GM19193 (cell line): Measurements from ENCODE around the gene CDO1.

ENCODE experiments used
- POLR2A ChIP-seq: IDR thresholded peaks from 4 replicates; pipeline ENCODE4 v1.6.1; 2011; ENCODE audit not compliant: insufficient read depth, insufficient read length; ENCODE audit errors: extremely low read depth

Gene CDO1

DNA sequence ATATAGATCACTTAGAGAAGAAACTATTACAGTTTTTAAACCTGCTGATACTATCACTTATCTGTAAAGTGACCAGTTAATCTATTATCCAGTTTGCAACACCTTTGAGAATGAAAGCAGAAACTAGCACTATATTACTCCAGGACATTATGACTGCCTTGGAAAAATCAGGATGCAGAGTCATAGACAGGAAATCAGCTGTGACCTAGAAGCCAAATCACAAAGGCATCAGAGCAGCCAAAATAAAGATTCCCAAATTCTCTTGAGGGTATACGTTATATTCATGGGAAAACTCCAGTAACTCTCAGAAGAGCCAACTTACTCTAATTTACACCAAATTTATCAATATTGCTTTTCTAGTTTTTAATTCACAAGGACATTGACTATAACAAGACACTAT lies 49.9 kb downstream of the CDO1 start:
- no peak for TF ChIP-seq POLR2A

DNA sequence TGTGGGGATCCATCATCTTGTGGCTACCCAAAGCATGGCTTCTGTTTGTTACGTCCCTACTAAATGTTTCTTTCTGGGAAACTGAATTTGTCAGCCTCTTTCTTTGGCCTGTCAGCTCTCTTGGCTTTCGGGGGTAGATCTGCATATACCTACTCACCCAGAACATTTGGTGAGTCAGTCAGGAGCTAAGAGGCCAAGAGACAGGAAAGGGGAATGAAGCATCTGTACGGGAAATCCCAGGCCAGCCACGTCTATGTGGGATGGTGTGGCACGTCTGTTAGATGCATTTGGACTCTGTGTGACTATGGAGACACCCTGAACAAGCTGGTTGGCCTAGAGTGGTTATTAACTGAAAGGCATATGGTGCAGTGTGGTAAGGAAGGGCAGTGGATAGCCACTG lies 58.1 kb downstream of the CDO1 start:
- no peak for TF ChIP-seq POLR2A

DNA sequence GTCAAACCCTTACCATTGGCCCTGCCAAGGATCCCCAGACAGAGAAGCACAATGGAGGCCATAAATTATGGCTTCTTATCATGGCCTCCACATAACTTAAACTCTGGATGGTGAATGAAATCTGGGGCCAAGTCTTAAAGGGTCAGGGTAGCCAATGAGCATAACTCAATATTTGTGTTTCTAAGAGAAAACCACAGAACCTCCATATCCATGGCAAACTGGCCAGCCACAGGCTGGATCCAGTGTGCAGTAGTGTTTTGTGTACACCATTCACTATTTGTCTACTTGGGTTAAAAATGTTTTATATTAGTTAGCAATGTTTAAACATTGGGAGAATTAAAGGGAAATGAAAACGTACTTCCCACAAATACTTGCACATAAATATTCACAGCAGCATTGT lies 60.8 kb downstream of the CDO1 start:
- TF ChIP-seq POLR2A = no peak
